Thyroid gland (tissue), 4 donors: ENCODE data around the gene KLLN. TPM values are rescaled to one million over a fixed set of nuclear protein-coding genes. Genes with fewer than 3 reads are reported as not detected.
"Not testable (repeated sequence)": the region's sequence is repeated elsewhere in the genome, so short reads cannot be mapped to it uniquely, and the experiment has no call there.

Experiments used
- DNase-seq, 2 donors: peaks; one replicate each; pipeline ENCODE4 v3.0.0-alpha.2; 2019
- H3K27ac ChIP-seq, 3 donors: fragments of 200-600 bp; sonication (generic); 1 replicate in 2 of 3; 2 replicates in 1 of 3; pipeline ENCODE4 v1.5.1; 2016 to 2019; ENCODE audit warnings: mild to moderate bottlenecking in 1 of 3, moderate library complexity in 1 of 3
- H3K27me3 ChIP-seq: fragments of 200-600 bp; sonication (generic); one replicate; pipeline ENCODE4 v1.5.1; 2019
- H3K36me3 ChIP-seq, 2 donors: fragments of 200-600 bp; sonication (generic); one replicate each; pipeline ENCODE4 v1.5.1; 2016 to 2019
- H3K4me1 ChIP-seq, 2 donors: fragments of 200-600 bp; sonication (generic); one replicate each; pipeline ENCODE4 v1.5.1; 2017 to 2019
- H3K4me3 ChIP-seq, 3 donors: fragments of 200-600 bp; sonication (generic); replicated peaks in 1 of 3; 1 replicate in 2 of 3; 2 replicates in 1 of 3; pipeline ENCODE4 v1.5.1; 2016; ENCODE audit warnings: mild to moderate bottlenecking in 1 of 3
- H3K9me3 ChIP-seq: fragments of 200-600 bp; sonication (generic); one replicate; pipeline ENCODE4 v1.5.1; 2017
- POLR2A ChIP-seq, 2 donors: fragments of 450-650 bp; IDR thresholded peaks; one replicate each; pipeline ENCODE4 v1.6.1; 2017; ENCODE audit warnings: antibody characterized with exemption in 2 of 2, mild to moderate bottlenecking in 2 of 2, moderate library complexity in 1 of 2
- WGBS, 2 donors: methylation state at CpG; one replicate each; pipeline ENCODE4 v1.1.5; 2017; 5-methylcytosine and 5-hydroxymethylcytosine counted together
- intact Hi-C: fragments of 100-400 bp; cut with DNase I; formaldehyde crosslinking; loops from one replicate; pipeline ENCODE4 v1.15.1; 2023
- total RNA-seq, 4 donors: library from RNA; depleted of rRNA; stranded (reverse); fragments of >200 nt; gene quantifications; one replicate each; pipeline ENCODE4 v1.2.3, GENCODE V29; 2016
- TF ChIP-seq, protein P1 (sequence below), 6 experiments: fragments of 200-600 bp in 3 of 6; fragments of 450-650 bp in 3 of 6; sonication (generic) in 3 of 6; IDR thresholded peaks; one replicate each; pipeline ENCODE4 v1.5.1; 2016 to 2019; ENCODE audit warnings: antibody characterized with exemption in 6 of 6, mild to moderate bottlenecking in 2 of 6, inconsistent platforms in 1 of 6, moderate library complexity in 1 of 6

KLLN gene
- total RNA-seq, 4 donors from 2014 or later, result 0.27 to 1.2 (median 0.54) TPM

DNA sequence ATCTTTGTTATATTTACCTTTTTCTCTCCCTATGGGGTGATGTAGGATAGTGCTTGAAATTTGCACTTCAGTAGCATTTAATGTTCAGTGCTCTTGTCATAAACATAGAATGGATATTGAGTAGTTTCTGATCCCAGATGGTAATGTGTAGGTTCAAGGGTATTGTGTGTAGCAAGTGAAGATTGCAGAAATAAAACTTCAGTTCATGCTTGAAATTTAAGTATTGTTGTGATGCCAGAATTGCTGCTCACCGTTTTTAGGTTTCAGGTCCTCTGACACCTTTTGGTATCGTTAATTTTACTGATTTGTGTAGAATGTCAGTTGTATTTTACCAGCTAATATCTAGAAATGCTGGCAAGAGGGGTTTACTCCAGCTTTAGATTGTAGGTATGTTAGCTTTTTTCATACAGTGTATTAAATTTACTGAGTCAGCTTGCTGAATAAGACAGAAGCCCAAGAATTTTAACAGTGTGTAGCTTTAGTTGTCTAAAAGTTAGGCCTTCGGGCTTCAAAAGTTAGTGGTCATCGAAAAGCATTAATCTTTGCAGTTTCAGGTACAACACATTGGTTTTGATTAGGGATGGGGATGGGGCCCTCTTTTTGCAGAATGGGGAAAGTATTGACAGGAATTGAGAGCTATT is 2.0 kb upstream of the KLLN start:
- 1 to 3% methylated on average over 4 of the region's 4 CpGs for WGBS, 2 donors
- no peaks in the 10 kb centered on the region for H3K27me3 ChIP-seq
- peak overlapping the region; percentile 62 to 86 (median 65) for H3K4me3 ChIP-seq
- intact Hi-C loops, result loop anchor here (10.0 kb wide), 1 partner anchor 249 kb away; no protein-coding TSS in a partner anchor
- H3K4me1 ChIP-seq, result peaks cover 11 to 17% of the 10 kb centered on the region in 2 donors
- no peak for DNase-seq
- no peaks in the 10 kb centered on the region for H3K9me3 ChIP-seq
- H3K36me3 ChIP-seq, result no peaks in the 10 kb centered on the region
- TF ChIP-seq, protein P1, sequence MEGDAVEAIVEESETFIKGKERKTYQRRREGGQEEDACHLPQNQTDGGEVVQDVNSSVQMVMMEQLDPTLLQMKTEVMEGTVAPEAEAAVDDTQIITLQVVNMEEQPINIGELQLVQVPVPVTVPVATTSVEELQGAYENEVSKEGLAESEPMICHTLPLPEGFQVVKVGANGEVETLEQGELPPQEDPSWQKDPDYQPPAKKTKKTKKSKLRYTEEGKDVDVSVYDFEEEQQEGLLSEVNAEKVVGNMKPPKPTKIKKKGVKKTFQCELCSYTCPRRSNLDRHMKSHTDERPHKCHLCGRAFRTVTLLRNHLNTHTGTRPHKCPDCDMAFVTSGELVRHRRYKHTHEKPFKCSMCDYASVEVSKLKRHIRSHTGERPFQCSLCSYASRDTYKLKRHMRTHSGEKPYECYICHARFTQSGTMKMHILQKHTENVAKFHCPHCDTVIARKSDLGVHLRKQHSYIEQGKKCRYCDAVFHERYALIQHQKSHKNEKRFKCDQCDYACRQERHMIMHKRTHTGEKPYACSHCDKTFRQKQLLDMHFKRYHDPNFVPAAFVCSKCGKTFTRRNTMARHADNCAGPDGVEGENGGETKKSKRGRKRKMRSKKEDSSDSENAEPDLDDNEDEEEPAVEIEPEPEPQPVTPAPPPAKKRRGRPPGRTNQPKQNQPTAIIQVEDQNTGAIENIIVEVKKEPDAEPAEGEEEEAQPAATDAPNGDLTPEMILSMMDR (IDR thresholded peaks at IDR 0.05), result no peak
- H3K27ac ChIP-seq, result peak overlapping the region; percentile 93 to 99 (median 99)

GRCh38 chr10:87864496-87865059 is 1.2 kb upstream of the KLLN start:
- DNase-seq, result no peak
- H3K36me3 ChIP-seq, result no peaks in the 10 kb centered on the region
- no peaks in the 10 kb centered on the region for H3K9me3 ChIP-seq
- intact Hi-C loops, result loop anchor here (5.0 to 10.0 kb wide), 2 partner anchors 250 to 523 kb away; no protein-coding TSS in a partner anchor
- H3K4me3 ChIP-seq, result peak overlapping the region; percentile 62 to 86 (median 65)
- 0 to 1% methylated on average over 16 of the region's 16 CpGs for WGBS, 2 donors
- TF ChIP-seq, protein P1 (IDR thresholded peaks at IDR 0.05), result no peak
- TF ChIP-seq POLR2A (IDR thresholded peaks at IDR 0.05), result no peak
- peaks cover 11 to 14% of the 10 kb centered on the region in 2 donors for H3K4me1 ChIP-seq
- no peaks in the 10 kb centered on the region for H3K27me3 ChIP-seq
- H3K27ac ChIP-seq, result peak overlapping the region; percentile 93 to 99 (median 99)

GRCh38 chr10:87863951-87864495 is 690 bp upstream of the KLLN start:
- WGBS, 2 donors, result 1 to 2% methylated on average over 23 to 24 of the region's 47 CpGs
- H3K36me3 ChIP-seq, H3K9me3 ChIP-seq, H3K27me3 ChIP-seq: not testable (repeated sequence)
- intact Hi-C loops, result loop anchor here (5.0 to 10.0 kb wide), 2 partner anchors 251 to 523 kb away; no protein-coding TSS in a partner anchor
- Histone ChIP-seq H3K4me3 (peak overlapping the region; percentile 62 to 86 (median 65)), H3K4me1 (peaks cover 11 to 14% of the 10 kb centered on the region in 2 donors), H3K27ac (peak overlapping the region; percentile 93 to 99 (median 99))
- DNase-seq, result peak; percentile 28 to 38

DNA sequence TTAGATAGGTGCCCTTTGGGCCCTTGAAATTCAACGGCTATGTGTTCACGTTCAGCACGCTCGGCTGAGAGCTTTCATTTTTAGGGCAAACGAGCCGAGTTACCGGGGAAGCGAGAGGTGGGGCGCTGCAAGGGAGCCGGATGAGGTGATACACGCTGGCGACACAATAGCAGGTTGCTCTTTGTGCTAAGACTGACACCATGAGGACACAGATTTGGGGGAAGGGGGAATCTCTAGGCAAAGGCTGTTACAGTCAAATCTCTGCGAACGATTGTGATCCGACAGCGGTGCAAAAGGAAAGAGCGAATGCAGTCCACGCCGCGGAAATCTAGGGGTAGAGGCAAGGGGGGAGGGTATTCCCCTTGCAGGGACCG is 667 bp downstream of the KLLN start:
- Histone ChIP-seq H3K4me3 (peak overlapping the region; percentile 62 to 86 (median 65)), H3K9me3 (no peaks in the 10 kb centered on the region), H3K27ac (peak overlapping the region; percentile 93 to 99 (median 99)), H3K27me3 (no peaks in the 10 kb centered on the region), H3K36me3 (no peaks in the 10 kb centered on the region), H3K4me1 (peaks cover 3 to 8% of the 10 kb centered on the region in 2 donors)
- intact Hi-C loops, result loop anchor here (5.0 to 10.0 kb wide), 2 partner anchors 252 to 525 kb away; no protein-coding TSS in a partner anchor
- no peak for DNase-seq
- no peak for TF ChIP-seq POLR2A (IDR thresholded peaks at IDR 0.05)
- TF ChIP-seq, protein P1 (IDR thresholded peaks at IDR 0.05), result no peak
- 1% methylated on average over 15 to 21 of the region's 21 CpGs for WGBS, 2 donors

DNA sequence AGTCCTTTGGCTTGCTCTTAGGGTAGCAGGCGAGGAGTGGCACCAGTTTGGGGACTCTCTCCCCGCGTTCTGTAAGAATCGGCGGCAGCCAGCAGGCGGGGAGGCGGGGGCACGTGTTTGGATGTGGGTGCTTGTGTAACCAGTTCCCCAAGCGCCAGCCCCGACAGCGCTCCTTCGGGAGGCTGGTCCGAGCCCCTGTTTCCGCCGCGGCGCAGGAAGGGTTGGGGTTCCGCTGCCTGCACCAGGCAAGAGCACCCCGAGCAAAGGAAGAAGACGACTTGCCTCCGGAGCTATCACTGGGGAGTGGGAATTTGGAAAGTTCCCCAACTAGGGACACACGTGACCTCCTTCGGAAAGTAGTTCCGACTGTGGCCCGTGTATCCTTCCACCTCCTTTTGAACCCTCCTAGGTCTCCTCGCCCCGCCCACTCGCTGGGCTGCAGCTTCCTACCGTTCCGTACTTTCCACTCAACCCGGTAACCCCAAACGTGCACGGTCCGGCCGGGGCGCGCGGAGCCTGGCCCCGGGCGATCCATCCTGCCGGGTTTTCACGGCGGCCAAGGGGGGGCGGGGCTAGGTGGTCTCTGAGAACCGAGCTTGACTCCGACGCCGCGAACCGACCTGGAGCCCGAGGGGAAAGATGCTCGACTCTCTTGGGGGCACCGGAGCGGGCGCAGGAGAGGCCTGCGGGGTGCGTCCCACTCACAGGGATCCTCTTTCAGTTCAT is 1.2 kb downstream of the KLLN start:
- peak overlapping the region; percentile 65 to 86 (median 86) for H3K4me3 ChIP-seq
- H3K4me1 ChIP-seq, result peaks cover 0 to 8% of the 10 kb centered on the region in 2 donors
- peak overlapping the region; percentile 93 to 99 (median 99) for H3K27ac ChIP-seq
- no peaks in the 10 kb centered on the region for H3K27me3 ChIP-seq
- intact Hi-C loops, result loop anchor here (5.0 to 10.0 kb wide), 2 partner anchors 253 to 525 kb away; no protein-coding TSS in a partner anchor
- TF ChIP-seq, protein P1 (IDR thresholded peaks at IDR 0.05), result peak in 2 of 6 experiments; percentile 2 to 3
- TF ChIP-seq POLR2A (IDR thresholded peaks at IDR 0.05), result peak; percentile 53 to 77
- no peaks in the 10 kb centered on the region for H3K9me3 ChIP-seq
- H3K36me3 ChIP-seq, result no peaks in the 10 kb centered on the region
- WGBS, 2 donors, result 0 to 1% methylated on average over 18 to 56 of the region's 57 CpGs
- peak; percentile 98 for DNase-seq
